ENCODE data around the gene AP2B1.

DNA sequence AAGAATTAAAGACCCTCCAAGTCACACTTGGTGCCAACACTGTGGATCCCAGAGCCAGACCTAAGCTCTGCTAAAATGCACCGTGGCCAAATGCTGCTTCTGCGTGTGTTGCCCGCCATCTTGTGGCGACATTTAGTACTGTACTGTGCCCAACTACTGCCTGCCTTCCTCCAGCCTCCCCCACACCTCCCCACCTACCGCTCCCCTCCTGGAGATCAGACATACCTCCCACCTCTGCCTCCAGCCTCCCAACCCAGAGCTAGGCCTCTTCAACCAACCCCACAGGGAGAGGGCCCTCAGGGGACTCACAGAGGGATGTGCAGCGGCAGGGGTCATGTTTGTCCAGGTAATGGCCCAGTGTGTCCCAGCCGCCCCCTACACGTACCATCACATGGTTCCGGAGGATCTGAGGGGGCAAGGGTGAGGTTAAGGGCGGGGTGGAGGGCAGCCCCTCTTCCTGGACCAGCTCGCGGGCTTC lies 160.5 kb downstream of the AP2B1 start:
- TF ChIP-seq CTCF (optimal IDR thresholded peaks at IDR 0.05 in 1 of 3, IDR thresholded peaks at IDR 0.05 in 1 of 3, conservative IDR thresholded peaks at IDR 0.05 in 1 of 3; ENCODE audit: extremely low read depth in 1 of 3, insufficient read depth in 2 of 3, low read length in 3 of 3) (peak; percentile 83 to 100 (median 86)), EZH2 (IDR thresholded peaks at IDR 0.05; ENCODE audit: low read length) (no peak)
